Stimulated activated CD4-positive, alpha-beta T cell treated with anti-CD3 and anti-CD28 coated beads, Interleukin-12 subunit alpha, Interleukin-12 subunit beta, amount 100 ng/mL, for 48 hours (primary cell): ENCODE data around the gene HPGD.

Experiments used
- DNase-seq, 3 donors: peaks; one replicate each; pipeline ENCODE4 v3.0.0-alpha.2; 2020; ENCODE audit warnings: low read depth in 2 of 3, low spot score in 1 of 3

HPGD gene

DNA sequence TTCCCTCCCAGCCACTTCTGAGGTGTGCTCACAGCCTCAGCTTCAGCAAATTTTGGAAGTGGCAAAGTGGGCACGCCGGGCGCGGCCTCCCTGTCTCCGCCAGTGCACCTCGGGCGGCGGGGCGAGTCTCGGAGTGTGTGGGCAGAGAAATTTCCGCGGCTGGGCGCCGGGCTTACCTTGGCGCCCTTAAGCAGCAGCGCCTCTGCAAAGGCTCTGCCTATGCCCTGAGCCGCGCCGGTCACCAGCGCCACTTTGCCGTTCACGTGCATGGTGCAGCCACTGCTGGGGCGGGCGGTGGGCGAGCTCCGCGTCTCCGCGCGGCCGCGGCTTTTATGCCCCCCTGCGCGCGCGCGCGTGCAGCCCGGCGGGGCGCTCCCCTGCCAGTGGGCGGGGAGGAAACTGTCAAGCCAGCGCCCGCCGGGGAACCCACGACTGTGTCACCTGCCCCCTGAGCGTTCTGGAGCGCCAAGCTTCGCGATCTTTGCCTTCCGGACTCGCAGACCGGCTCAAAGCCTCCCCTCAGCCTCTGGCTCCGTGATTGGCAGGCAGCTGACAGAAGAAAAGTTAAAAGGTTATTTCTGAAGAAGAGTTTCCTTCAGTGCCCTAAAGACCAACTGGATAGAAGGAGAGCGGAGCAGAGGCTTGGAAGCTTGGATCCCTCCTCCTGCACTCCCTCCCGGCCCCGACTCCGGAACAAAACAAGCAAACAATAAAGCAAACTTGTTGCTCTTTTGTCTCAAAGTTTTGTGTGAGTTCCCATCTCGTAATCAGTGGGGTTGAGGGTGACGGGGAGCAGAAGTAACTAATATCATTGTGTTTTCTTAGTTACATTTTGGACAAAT lies at the start of gene HPGD:
HPGD (minus strand) TSS at position 306 of the 842 bp plus-strand sequence; CDS start at position 269, 37 bp downstream.
- peak in 2 of 3 donors; percentile 22 to 36 for DNase-seq

- DNase-seq: no peak
Observed at GRCh38 chr4:174564529-174564928, 42.2 kb upstream of the HPGD start.

GRCh38 chr4:174563399-174563798 lies 41.1 kb upstream of the HPGD start:
- DNase-seq: no peak

- no peak for DNase-seq
Observed at GRCh38 chr4:174561560-174561959, 39.3 kb upstream of the HPGD start.

DNA sequence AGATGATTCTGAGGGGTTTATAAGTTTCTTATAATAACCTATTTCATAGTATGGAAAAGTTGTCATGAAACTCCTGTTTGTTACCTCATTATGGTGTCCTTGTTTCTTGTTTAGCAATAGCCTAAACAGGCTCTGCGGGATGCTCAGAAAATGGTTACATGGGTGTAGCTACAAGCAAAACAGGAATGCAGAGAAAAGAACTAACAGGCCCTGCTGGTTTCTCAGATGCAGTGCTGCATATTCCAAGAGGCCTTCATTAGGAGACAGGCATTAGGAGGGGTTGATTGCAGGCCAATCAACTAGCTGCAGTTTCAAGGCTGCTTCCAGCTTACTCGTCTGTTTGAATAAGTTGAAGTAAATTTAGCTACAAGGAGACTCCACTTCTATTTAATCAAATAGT lies 37.6 kb upstream of the HPGD start:
- no peak for DNase-seq

DNA sequence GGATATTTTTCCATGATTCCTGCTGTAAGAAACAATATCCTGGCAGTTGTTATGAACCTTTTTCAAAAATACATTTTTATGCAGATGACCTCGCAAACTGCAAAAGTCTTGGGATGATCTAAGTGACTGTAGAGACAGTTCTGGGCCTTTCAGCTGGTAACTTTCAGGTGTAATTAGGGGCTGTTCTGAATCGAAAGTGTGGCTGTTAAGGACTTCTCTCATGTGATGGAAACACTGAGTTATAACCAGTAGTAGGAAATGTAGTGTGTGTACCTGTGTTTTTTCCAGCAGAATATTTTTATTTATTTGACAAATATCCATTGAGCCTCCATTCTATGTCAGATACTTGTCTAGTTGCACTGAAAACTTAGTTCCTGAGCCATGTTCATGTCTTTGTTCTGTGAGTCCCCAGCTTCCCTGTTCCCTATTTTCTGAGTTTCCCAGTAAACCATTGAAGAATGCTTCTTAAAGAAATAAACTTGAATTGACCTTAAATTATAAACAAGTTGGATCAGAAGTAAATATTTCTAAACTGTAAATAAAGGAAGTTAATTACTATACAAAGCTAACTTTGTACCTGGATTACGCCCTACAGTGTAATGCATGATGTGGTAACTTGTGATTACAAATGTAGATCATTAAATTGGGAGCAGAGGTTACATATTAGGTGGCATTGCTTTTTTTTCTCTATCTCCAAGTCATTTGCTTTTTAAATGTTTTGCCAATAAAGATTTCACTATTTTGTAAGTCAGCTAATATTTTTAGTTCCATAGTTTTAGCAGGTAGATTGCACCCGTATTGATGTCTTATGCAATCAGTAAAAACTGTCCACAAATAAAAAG lies 33.7 kb upstream of the HPGD start:
- no peak for DNase-seq

- no peak for DNase-seq
Observed at GRCh38 chr4:174554231-174554728, 32.0 kb upstream of the HPGD start.

- no peak for DNase-seq
Observed at GRCh38 chr4:174553828-174554227, 31.5 kb upstream of the HPGD start.

- DNase-seq: no peak
Observed at GRCh38 chr4:174553031-174553430, 30.7 kb upstream of the HPGD start.

DNA sequence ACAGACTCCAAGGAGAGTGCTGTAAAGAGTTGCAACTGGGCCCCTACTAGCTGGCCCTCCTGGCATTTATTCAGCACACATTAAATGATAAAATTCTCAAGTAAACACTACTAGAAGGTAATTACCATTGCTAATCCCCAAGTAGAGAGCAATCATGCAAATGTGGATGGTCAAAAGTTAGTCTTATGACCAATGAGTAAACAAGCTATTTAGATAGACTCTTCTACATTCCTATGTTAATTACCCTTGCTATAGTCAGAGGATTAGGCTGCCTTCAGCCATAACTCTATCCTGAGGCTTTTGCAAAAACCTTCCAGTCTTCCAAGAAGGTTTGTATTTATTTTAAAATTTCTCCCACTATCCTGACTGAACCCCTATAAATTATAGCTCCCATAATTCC lies 28.3 kb upstream of the HPGD start:
- no peak for DNase-seq

GRCh38 chr4:174549721-174550120 lies 27.4 kb upstream of the HPGD start:
- DNase-seq: no peak

DNA sequence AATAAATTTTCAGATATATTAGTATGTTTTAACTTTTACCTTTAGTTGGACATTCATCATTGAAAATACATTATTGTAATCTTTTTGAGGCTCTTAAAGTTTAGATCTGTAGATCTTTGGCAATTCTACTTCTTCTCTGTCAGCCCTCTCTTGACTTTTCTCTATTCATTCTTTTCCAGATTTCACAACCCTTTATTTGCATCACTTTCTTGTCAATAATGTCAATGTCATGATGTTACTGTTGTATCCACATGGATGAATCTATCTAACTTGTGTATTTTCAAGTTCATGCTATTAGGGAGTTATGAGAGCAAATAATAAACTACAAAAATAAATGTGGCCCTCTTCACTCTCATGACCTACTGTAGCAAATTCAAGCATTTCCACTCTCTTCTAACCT lies 23.0 kb upstream of the HPGD start:
- no peak for DNase-seq

GRCh38 chr4:174544496-174544895 lies 22.2 kb upstream of the HPGD start:
- DNase-seq: no peak

DNA sequence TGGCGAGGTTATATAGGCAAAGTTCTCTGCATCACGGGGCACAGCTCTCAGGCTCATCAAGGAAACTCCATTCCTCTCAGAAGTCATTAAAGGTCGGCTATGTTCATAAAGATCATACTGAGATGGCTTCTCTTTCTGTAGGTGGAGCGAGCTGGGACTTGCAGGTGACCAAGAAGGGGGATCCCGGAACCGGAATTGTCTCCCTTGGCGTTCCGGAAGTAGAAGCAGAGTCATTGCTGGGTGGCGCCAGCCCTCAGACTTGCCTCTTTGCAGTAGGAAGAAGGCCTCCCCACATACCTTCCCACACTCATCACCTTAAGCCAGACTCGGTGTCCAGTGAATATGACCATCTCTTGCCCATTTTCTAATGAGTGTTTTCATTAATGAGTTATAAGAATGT lies 17.9 kb upstream of the HPGD start:
- no peak for DNase-seq

GRCh38 chr4:174539571-174539970 lies 17.3 kb upstream of the HPGD start:
- DNase-seq: no peak

GRCh38 chr4:174538876-174539250 lies 16.6 kb upstream of the HPGD start:
- DNase-seq: no peak

GRCh38 chr4:174538123-174538875 lies 16.0 kb upstream of the HPGD start:
- DNase-seq: no peak

DNA sequence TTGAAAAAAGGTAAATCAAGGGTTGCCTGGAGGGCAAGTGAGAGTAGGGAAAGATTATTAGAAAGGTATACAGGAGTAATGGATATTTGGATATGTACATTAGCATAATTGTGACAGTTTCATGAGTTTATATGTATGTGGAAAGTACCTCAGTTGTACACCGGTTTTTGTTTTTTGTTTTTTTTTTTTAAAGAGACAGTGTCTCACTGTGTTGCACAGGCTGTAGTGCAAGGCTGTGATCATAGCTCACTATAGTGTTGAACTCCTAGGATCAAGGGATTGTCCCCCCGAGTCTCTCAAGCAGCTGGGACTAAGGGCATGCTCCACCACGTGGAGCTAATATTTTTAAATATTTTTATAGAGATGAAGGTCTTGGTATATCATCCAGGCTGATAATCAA lies 15.3 kb upstream of the HPGD start:
- no peak for DNase-seq

- DNase-seq: no peak
Observed at GRCh38 chr4:174534461-174534860, 12.2 kb upstream of the HPGD start.

GRCh38 chr4:174532445-174532844 lies 10.2 kb upstream of the HPGD start:
- DNase-seq: no peak

DNA sequence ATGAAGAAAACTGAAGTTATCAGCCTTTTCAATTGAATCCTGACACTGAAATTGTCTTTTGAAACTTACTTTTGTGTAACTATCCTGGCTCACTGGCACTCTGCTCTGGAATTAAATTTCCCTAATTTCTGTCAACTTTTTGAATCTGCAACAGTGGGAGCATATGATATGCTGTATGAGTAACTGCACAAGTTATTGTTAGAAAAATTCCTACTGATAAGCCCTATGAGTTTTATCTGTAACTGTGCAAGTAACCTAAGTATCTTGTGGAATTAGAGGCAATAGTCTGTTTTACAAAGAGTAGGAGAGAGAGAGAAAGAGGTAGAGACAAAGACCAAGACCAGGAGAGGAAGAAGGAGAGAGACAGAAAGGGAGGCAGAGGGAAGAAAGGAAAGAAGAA lies 9.2 kb upstream of the HPGD start:
- DNase-seq: no peak
